KMS-11 (cell line): ENCODE results near the gene ARHGEF1.

Source experiments
- H2AFZ ChIP-seq: fragments of 200-600 bp; sonication (generic); 2 replicates; pipeline ENCODE4 v1.6.1; 2016; ENCODE audit warnings: antibody characterized with exemption, mixed run types, low read depth
- H3K27ac ChIP-seq: fragments of 200-600 bp; sonication (generic); 2 replicates; pipeline ENCODE4 v1.6.1; 2016; ENCODE audit warnings: mild to moderate bottlenecking, mixed run types
- H3K27me3 ChIP-seq: fragments of 200-600 bp; sonication (generic); 2 replicates; pipeline ENCODE4 v1.6.1; 2017; ENCODE audit warnings: mild to moderate bottlenecking, low read depth, mixed run types, moderate library complexity; ENCODE audit not compliant: insufficient read depth
- H3K36me3 ChIP-seq: fragments of 200-600 bp; sonication (generic); 2 replicates; pipeline ENCODE4 v1.6.1; 2017; ENCODE audit warnings: mild to moderate bottlenecking, mixed run types; ENCODE audit not compliant: insufficient read depth
- H3K4me1 ChIP-seq: fragments of 200-600 bp; sonication (generic); 2 replicates; pipeline ENCODE4 v1.6.1; 2016; ENCODE audit warnings: mild to moderate bottlenecking, low read depth, mixed run types; ENCODE audit not compliant: poor library complexity, severe bottlenecking
- H3K4me2 ChIP-seq: fragments of 200-600 bp; sonication (generic); 2 replicates; pipeline ENCODE4 v1.7.0; 2016; ENCODE audit warnings: mild to moderate bottlenecking, mixed run types
- H3K4me3 ChIP-seq: fragments of 200-600 bp; sonication (generic); IDR thresholded peaks from 2 replicates; pipeline ENCODE4 v1.6.1; 2017; ENCODE audit warnings: low read depth, low read length, mixed read lengths; ENCODE audit not compliant: insufficient read depth
- H3K79me2 ChIP-seq: fragments of 200-600 bp; sonication (generic); 2 replicates; pipeline ENCODE4 v1.6.1; 2016; ENCODE audit warnings: low read depth, mixed run types; ENCODE audit not compliant: insufficient read depth
- H3K9ac ChIP-seq: fragments of 200-600 bp; sonication (generic); 2 replicates; pipeline ENCODE4 v1.6.1; 2016; ENCODE audit warnings: mild to moderate bottlenecking, mixed run types
- H4K20me1 ChIP-seq: fragments of 200-600 bp; sonication (generic); 2 replicates; pipeline ENCODE4 v1.6.1; 2016; ENCODE audit warnings: mild to moderate bottlenecking, mixed run types; ENCODE audit not compliant: insufficient read depth
- CTCF ChIP-seq: fragments of 200-600 bp; sonication (generic); conservative IDR thresholded peaks from 2 replicates; pipeline ENCODE4 v1.6.1; 2017; ENCODE audit warnings: low read depth, mild to moderate bottlenecking, antibody characterized with exemption, low read length, moderate library complexity, mixed read lengths

ARHGEF1 gene

DNA sequence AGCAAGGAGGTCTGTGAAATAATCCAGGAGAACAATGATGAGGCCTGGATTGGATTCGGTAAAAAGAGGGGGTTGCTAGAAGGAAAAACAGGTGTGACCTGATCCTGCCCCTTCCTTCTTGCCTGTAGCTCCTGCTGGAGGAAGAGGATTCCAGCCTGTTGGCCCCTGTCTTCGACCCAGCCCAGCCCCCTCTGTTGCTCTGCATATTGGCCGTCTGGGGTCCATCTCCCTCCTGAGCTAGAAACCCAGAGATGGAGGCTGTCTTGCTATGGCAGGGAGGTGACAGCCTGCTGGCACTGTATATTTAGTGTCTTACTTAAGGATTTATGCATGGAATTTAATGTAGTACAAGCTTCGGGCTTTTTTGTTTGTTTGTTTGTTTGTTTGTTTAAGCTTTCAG is 31.5 kb upstream of the ARHGEF1 start:
- no peak overlapping the region for H2AFZ ChIP-seq
- H3K36me3 ChIP-seq: no peaks in the 10 kb centered on the region
- H3K4me1 ChIP-seq: no peaks in the 10 kb centered on the region
- no peak overlapping the region for H3K27ac ChIP-seq
- H3K4me2 ChIP-seq: no peak overlapping the region
- H3K79me2 ChIP-seq: no peaks in the 10 kb centered on the region
- no peak for TF ChIP-seq CTCF
- H3K27me3 ChIP-seq: peaks cover 86% of the 10 kb centered on the region
- no peaks in the 10 kb centered on the region for H4K20me1 ChIP-seq
- no peak overlapping the region for H3K9ac ChIP-seq
- no peak overlapping the region for H3K4me3 ChIP-seq

DNA sequence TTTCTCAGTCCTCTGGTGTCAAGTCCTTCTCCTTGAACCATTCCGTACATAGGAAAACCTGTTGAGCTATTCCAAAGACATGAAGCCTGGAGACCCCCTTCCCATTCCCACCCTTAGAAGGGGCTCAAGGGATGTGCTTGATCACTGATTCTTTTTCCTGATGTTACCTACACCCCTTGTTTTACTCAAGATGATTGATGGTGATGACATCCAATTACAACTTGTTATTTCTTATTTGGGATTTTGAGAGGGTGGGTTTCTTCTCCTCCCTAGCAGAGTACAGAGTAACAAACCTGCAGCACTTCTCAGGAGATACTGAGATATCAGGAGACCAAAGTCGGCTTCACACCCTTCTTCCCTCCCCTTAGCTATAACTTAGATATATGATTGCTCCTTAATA is 29.6 kb upstream of the ARHGEF1 start:
- H3K27ac ChIP-seq: no peak overlapping the region
- H3K4me3 ChIP-seq: no peak overlapping the region
- no peaks in the 10 kb centered on the region for H3K4me1 ChIP-seq
- H3K27me3 ChIP-seq: peaks cover 70% of the 10 kb centered on the region
- H3K9ac ChIP-seq: no peak overlapping the region
- H3K36me3 ChIP-seq: no peaks in the 10 kb centered on the region
- no peaks in the 10 kb centered on the region for H4K20me1 ChIP-seq
- no peak overlapping the region for H2AFZ ChIP-seq
- H3K4me2 ChIP-seq: no peak overlapping the region
- no peaks in the 10 kb centered on the region for H3K79me2 ChIP-seq
- no peak for TF ChIP-seq CTCF

GRCh38 chr19:41853768-41854167 is 29.2 kb upstream of the ARHGEF1 start:
- Histone ChIP-seq H3K36me3 (no peaks in the 10 kb centered on the region), H4K20me1 (no peaks in the 10 kb centered on the region), H3K4me1 (peaks cover 1% of the 10 kb centered on the region), H3K9ac (no peak overlapping the region), H3K27ac (no peak overlapping the region), H2AFZ (no peak overlapping the region), H3K4me2 (no peak overlapping the region), H3K27me3 (peaks cover 66% of the 10 kb centered on the region), H3K79me2 (no peaks in the 10 kb centered on the region), H3K4me3 (no peak overlapping the region)
- no peak for TF ChIP-seq CTCF

DNA sequence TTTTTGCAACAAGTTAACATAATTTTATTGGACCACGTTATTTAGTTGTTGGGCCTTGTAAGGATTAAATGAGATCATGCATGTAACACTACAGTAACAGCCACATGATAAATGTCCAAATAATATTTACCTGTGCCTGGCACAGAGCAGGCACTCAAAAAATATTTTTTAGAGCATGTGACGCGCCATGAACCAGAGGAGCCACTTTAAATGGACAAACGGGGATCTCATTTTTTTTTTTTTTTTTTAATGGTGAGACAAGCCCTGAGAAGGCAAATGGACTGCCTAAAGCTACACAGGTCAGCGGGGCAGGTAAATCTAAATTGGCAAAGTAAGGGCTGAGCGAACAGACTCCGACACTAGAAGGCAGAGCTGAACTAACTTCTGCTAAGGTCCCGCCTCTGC is 23.8 kb upstream of the ARHGEF1 start:
- peak overlapping the region; percentile 64 for H3K4me2 ChIP-seq
- H3K9ac ChIP-seq: no peak overlapping the region
- TF ChIP-seq CTCF: no peak
- H3K79me2 ChIP-seq: peaks cover 39% of the 10 kb centered on the region
- H3K27ac ChIP-seq: no peak overlapping the region
- H3K27me3 ChIP-seq: peaks cover 13% of the 10 kb centered on the region; the same call in 1 of the 2 replicates
- peaks cover 11% of the 10 kb centered on the region for H4K20me1 ChIP-seq
- H2AFZ ChIP-seq: peak overlapping the region; percentile 56
- no peak overlapping the region for H3K4me3 ChIP-seq
- peaks cover 38% of the 10 kb centered on the region for H3K4me1 ChIP-seq
- H3K36me3 ChIP-seq: peaks cover 28% of the 10 kb centered on the region; the same call in 1 of the 2 replicates
